ENCODE results near the gene EBF3.

EBF3 gene

GRCh38 chr10:129863201-129863663, 100.8 kb downstream of the EBF3 start:
- DNase-seq (ENCODE audit: low read depth) = no peak
- H3K4me3 ChIP-seq (replicated peaks; ENCODE audit: low read depth, low read length) = no peak overlapping the region

DNA sequence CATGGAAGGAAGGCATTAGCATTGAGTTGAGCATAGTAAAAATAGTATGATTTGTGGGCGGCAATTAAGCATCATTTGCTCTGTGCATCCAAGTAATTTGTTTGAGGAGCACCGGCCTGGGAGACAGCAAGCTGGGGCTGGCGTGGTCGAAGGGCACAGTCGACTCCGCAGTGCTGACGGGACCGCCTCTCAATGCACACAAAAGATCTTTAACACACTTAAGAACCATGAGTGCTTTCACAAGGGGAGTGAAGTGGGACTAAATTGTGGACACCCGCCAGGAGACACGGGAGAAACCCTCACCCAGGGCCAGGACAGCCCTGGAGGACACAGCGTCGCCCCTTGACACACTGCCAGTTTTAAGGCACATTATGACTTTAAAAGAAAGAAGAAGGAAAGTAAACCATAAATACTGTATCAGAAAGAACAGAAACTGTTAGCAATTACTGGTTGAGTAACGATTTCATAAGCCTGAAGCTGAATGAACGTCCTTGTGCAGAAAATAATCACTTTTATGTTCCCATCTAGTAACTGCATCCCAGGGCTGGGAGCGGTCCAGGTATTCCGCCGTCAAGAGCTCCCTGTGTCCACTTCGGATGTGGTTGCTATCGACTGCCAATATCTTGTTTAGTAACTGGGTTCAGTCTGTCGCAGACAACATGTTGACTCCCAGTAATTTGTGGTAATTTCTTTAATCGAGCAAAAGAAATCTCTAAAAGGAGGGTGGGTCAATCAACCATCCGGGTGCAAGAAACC, 102.1 kb downstream of the EBF3 start:
- no peak for TF ChIP-seq CTCF (IDR thresholded peaks at IDR 0.05; ENCODE audit: low read length, missing control alignments)
- H3K4me3 ChIP-seq (replicated peaks; ENCODE audit: low read depth, low read length) = no peak overlapping the region
- DNase-seq (ENCODE audit: low read depth) = no peak

More at GRCh38 chr10:129863201-129863663, 100.8 kb downstream of the EBF3 start:
- TF ChIP-seq CTCF (IDR thresholded peaks at IDR 0.05; ENCODE audit: low read length, missing control alignments) = no peak

DNA sequence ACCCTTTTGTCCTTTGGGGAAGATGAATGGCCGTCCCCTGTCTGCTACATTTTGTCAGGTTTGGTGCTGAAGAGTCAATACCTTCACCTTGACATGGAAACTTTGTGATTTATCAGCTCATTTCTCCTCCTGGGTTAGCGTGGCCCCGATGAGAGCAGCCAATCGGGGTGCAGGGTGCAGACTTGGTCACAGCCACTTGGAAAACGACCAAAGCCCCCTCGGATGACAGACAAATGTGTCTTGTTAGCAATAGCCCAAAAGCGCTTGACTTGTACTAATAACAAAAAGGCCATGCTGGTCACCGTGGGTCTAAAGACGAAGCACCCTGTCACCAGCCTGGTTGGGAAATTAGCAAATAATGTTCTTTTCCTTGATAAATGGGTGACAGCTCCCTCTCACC, 103.7 kb downstream of the EBF3 start:
- H3K4me3 ChIP-seq (replicated peaks; ENCODE audit: low read depth, low read length) = no peak overlapping the region
- no peak for DNase-seq (ENCODE audit: low read depth)
- TF ChIP-seq CTCF (IDR thresholded peaks at IDR 0.05; ENCODE audit: low read length, missing control alignments) = no peak

DNA sequence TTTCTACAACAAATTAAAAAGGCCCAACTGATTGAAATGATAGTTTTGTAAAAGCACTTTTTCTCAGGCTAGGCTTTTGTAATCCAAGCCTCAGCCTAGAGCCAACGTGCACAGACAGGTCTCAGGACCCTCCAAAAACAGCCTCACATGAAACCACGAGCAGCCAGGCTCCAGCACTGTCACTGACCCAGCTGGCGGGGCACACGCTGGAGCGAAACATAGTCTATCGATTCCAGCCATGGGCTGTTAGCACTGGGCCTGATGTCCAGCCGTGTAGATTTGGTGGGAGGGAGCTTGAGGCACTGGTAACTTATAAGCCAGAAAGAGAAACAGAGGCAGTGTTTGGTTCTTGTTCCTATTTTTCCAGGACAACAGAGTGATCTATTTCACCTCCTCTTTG, 104.5 kb downstream of the EBF3 start:
- no peak for TF ChIP-seq CTCF (IDR thresholded peaks at IDR 0.05; ENCODE audit: low read length, missing control alignments)
- DNase-seq (ENCODE audit: low read depth) = no peak
- no peak overlapping the region for H3K4me3 ChIP-seq (replicated peaks; ENCODE audit: low read depth, low read length)

DNA sequence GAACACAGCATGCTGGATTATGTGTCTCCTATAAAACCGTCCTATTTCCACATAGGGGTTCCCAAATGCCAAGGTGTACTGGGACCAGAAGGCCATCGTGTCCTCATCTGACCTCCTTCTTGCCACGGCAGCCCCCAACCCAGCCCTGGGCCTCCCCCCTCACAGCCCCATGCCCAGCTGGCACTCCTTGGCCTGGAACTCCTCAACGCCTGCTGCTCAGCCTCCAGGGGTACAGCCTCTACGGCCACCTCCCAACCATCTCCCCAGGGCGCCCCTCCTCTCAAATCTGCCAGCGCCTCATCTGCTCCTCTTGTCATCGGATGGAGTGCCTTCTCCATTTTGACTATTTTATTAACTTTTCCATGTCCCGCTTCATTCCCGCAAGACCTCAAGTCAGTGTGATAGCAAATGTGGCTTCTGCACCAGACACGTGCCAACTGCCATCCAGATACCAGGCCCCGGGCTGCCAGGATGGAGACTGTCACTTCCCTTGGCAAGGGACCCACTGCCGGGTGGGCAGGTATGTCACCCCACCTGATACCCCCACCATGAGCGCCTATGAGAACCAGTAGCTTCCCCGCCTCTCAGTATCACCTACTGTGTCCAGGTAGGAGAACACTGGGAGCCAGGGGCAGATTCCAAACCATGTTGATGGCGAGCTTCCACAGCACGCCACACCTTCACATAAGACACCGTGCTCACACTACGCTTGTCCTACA, 106.7 kb downstream of the EBF3 start:
- no peak overlapping the region for H3K4me3 ChIP-seq (replicated peaks; ENCODE audit: low read depth, low read length)

DNA sequence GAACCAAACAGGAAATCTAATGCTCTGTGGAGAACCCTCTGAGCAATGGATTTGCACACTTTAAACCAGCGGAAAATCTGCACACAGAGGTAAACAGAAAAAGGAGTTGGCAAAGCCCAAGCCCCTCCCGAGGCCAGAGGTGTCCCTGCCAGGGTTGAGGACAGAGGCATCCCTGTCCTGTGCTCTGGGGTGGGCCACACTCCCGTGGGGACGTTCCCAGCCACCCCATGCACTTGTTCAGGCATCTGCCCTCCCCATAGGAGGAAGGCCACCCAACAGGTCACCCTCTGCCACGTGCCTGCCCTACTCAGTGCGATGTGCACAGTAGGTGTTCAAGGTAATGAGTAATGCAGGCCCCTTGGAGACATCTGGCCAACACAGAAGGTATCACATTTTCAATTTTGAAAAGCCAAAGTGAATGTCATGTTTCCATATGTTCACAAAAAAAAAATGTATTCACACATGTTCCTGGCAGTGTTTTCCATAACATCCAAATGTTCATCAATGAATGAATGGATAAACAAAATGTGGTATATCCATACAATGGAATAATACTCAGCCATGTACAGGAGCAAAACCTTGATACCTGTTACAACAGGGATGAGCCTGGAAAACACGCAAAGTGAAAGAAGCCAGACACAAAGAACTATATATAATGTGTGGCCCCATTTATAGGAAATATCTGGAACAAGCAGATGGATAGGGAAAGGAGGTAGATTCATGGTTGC, 108.1 kb downstream of the EBF3 start:
- no peak for DNase-seq (ENCODE audit: low read depth)
- no peak overlapping the region for H3K4me3 ChIP-seq (replicated peaks; ENCODE audit: low read depth, low read length)
- TF ChIP-seq CTCF (IDR thresholded peaks at IDR 0.05; ENCODE audit: low read length, missing control alignments) = no peak

More for the DNA sequence above, 106.7 kb downstream of the EBF3 start:
- DNase-seq (ENCODE audit: low read depth) = no peak
- TF ChIP-seq CTCF (IDR thresholded peaks at IDR 0.05; ENCODE audit: low read length, missing control alignments) = no peak
